ENCODE results near the gene OTOS. TPM values are rescaled to one million over a fixed set of nuclear protein-coding genes. Genes with fewer than 3 reads are reported as not detected.

Gene OTOS
- total RNA-seq, 2 donors from 2014 or later: not detected

DNA sequence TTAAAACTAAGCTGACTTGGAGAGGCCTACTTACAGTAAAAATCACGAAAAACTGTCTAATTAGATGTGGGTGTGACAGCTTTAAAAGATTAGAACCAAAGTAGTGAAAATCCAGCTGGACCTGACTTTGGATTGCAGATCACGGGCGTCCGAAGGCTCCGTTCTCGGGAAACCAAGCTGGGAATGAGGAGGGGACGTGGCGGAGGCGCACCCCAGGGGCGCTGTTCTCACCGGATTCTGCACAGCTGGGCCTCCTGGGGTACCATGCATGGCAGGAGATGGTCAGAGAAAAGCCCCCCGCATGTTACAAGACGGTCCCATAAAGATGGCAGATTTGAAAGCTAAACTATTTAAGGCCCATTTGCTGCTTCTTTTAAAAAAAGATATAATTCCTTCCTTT, 5.0 kb upstream of the OTOS start:
- H3K9me3 Mint-ChIP-seq: peaks cover 0 to 10% of the 10 kb centered on the region in 2 donors
- DNase-seq (ENCODE audit: low spot score in 2 of 2): no peak
- ATAC-seq: no peak
- no peak overlapping the region for H3K27ac Mint-ChIP-seq
- H3K36me3 Mint-ChIP-seq: no peaks in the 10 kb centered on the region

DNA sequence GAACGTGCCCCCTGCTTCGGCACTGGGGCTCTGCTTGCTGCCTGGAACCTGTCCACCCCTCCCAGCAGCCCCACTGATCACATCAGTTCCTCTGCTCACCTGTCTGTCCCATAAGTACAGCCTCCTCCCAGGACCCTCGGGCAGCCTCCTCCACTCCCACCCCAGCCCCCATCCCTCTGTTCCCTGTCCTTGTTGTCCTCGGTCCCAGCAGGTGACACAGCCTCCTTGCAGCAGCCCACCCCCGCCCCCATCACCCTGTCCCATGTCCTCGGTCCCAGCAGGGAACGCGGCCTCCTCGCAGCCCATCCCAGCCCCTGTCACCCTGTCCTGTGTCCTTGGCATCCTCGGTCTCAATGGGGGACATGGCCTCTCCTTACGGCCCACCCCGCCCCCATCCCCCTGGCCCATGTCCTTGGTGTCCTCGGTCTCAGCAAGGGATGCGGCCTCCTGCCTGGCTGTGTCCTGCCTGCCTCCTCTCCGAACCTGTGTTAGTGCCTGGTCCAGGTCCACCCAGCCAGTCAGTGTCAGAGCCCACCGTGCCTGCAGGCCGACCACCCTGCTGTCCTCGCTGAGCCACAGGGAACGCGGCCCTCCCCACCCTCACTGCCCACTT, 4.3 kb upstream of the OTOS start:
- ATAC-seq (no peak), DNase-seq (ENCODE audit: low spot score in 2 of 2) (no peak)
- H3K9me3 Mint-ChIP-seq: peaks cover 0 to 10% of the 10 kb centered on the region in 2 donors
- H3K36me3 Mint-ChIP-seq: no peaks in the 10 kb centered on the region
- no peak overlapping the region for H3K27ac Mint-ChIP-seq

DNA sequence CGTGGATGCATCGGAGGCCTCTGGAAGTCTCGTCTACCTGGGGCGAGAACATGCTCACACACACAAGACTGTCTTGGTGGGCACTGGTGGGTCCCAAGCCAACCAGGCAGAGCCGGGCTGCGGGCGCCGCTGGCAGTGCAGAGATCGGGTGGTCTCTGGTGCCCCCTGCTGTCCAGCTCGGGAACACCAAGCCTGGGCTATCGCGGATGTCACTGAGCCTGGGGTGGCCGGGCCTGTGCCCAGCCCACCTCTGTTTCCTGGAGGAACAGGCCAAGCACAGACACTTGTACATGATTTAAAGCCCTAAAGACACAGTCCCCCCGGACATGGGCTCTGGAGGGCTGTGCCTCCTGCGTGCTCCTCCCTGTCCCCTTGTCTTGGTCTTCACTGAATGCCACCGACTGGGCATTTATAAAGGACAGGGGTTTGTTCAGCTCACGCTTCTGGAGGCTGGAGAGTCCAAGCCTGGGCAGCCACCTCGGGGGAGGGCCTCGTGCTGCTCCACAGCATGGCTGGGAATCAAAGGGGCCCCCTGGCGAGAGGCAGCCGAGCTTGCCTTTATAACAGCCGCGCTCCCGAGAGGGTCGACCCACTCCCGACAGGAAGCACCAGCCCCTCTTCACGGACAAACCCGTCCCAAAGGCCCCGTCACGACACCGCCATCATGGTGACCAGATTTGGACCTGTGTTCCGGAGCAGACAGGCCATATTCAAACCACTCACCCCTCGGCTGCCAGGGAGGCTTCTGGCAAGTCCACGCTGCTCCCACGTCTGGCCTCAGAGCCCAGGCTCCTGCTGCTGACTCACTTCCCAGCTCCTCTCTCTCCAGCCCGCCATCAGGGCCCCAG, 3.6 kb upstream of the OTOS start:
- H3K27ac Mint-ChIP-seq: no peak overlapping the region
- peaks cover 0 to 10% of the 10 kb centered on the region in 2 donors for H3K9me3 Mint-ChIP-seq
- DNase-seq (ENCODE audit: low spot score in 2 of 2): peak; percentile 74 to 88
- peak; percentile 88 to 91 for ATAC-seq
- no peaks in the 10 kb centered on the region for H3K36me3 Mint-ChIP-seq

DNA sequence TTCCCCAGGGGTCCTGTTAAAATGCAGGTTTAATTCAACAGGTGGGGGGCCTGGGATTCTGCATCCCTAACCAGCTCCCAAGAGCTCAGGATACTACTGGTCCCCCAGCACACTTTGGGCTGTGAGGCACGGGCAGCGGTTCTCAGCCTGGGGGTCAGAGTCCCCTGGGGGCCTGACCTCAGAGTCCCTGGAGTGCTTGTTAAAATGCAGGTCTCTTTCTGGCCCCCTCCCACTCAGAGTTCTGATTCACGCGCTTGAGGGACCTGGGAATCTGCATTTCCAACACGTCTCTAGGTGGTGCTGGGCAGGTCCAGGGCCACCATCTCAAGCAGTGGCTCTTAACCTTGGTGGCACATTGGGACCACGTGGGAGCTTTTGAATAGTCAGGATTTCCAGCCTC, 2.8 kb upstream of the OTOS start:
- Mint-ChIP-seq H3K9me3 (peaks cover 0 to 10% of the 10 kb centered on the region in 2 donors), H3K36me3 (no peaks in the 10 kb centered on the region), H3K27ac (no peak overlapping the region)
- no peak for DNase-seq (ENCODE audit: low spot score in 2 of 2)
- peak in 1 of 2 donors; percentile 9 for ATAC-seq

DNA sequence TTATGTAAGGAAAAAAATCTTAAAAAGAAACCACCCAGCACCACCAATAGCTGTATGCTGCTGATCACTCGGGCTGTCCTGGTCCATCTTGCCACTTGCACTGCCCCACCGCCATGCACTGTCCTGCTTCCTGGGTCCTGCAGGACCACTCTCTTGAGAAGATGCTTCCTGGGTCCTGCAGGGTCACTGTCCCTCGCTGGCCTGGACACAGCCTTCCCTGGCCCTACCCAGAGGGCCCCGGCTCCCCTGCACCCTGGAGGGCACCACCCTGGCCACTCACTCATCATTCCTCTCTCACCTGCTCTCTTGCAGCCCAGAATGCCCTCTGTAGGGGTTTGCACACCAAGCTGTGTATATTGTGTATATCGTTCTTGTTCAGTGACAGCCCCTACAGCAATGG, 2.4 kb upstream of the OTOS start:
- Mint-ChIP-seq H3K9me3 (peaks cover 0 to 10% of the 10 kb centered on the region in 2 donors), H3K27ac (no peak overlapping the region), H3K36me3 (no peaks in the 10 kb centered on the region)
- ATAC-seq (no peak), DNase-seq (ENCODE audit: low spot score in 2 of 2) (no peak)

DNA sequence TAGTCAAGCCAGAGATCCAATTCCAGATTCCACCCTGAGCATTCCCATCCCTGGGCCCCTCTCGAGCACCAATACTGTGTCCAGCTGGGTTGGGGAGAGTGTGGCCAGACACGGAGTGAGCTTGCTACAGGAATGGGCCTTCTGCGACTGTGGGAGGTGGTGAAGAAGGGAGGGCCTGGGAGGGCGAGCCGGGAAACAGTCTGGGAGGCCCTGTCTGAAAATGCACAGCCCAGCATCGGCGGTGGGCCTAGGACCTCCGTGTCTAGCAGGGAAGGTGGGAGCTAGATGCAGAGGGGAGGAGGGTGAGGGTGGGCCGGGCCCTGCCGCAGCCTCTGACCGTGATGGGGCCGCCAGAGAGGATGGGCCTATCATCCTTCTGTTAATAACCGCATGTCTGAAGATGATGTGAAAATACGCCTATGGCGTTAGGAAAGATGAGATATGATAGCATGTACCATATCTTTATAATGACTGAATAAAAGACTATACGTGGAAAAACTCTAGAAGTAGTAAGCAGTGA, 1.9 kb upstream of the OTOS start:
- no peak overlapping the region for H3K27ac Mint-ChIP-seq
- H3K9me3 Mint-ChIP-seq: peaks cover 0 to 6% of the 10 kb centered on the region in 2 donors
- H3K36me3 Mint-ChIP-seq: no peaks in the 10 kb centered on the region
- ATAC-seq (no peak), DNase-seq (ENCODE audit: low spot score in 2 of 2) (no peak)

DNA sequence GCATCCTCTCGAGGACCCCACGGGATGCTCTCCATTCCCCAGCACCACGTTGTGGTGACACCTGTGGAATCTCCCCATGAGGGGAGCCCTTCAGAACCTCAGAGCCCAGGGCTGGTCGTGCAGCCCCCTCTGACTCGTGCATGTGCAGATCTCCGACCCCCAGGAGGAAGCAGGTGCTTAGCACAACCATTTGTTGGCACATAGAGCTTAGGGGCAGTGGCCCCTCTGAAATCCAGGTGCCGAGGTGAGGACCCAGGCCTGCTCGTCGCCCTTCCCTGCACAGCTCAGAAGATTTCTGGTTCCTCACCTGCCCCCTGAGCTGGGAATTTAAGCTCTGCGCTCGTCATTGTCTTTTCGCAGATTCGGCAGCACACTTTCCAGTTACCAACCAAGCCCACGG, 1.3 kb upstream of the OTOS start:
- no peaks in the 10 kb centered on the region for H3K36me3 Mint-ChIP-seq
- H3K27ac Mint-ChIP-seq: no peak overlapping the region

DNA sequence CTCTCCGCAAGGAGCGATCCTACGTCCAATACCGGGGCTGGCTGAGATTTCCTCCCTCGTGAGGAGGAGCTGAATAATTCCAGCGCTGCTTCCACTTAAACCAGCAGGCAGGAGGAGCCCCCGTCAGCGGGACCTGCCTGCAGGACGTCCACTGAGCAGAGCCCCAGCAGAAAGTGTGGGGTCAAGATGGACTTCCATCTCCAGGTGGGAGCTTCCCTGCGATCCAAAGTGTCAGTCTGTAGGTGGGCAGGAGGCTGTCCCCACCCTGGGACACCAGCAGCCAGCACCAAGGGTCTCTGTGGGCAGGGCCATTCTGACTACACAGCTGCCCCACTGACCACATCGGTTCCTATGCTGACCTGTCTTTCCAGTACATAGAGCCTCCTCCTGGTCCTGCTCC, 462 bp upstream of the OTOS start:
- Mint-ChIP-seq H3K27ac (no peak overlapping the region), H3K36me3 (peaks cover 0 to 4% of the 10 kb centered on the region in 2 donors), H3K9me3 (no peaks in the 10 kb centered on the region)
- ATAC-seq (no peak), DNase-seq (ENCODE audit: low spot score in 2 of 2) (peak in 1 of 2 donors; percentile 44)

More for the DNA sequence above, 1.3 kb upstream of the OTOS start:
- no peak for ATAC-seq
- DNase-seq (ENCODE audit: low spot score in 2 of 2): no peak
- H3K9me3 Mint-ChIP-seq: no peaks in the 10 kb centered on the region

DNA sequence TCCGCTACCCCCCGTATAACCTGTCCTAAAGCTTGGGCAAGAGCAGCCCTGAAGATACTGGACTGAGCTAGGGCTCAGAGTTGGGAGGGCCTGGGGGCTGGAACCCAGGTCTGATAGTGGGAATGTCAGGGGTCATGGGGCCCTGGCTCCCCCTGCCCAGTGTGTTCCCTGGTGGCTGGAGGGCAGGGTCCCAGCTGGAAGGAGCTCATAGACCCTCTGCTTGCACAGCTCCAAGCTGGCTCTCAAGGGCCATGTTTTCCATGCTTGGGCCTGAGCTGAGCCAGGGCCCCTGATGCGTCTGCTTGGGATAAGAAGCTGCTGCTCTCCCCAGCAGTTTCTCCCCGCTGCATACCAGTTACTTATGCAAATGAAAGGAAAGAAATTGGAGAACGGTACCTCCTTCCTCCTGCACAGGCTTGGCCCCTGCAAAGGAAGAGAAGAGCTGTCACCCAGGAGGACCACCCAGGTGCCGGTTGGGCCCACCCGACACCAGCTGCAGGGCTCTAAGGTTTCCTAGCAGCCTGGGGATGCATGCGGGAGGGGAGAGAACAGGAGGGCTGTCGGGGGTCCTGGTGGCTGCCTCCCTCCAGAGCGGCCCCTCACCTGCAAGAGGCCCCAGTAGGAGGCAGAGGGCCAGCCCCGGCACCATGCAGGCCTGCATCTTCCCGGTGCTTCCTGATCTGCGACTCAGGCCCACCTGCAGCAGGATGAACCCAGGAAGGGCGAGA, 628 bp downstream of the OTOS start:
- ATAC-seq: no peak
- peaks cover 7 to 14% of the 10 kb centered on the region in 2 donors for H3K36me3 Mint-ChIP-seq
- DNase-seq (ENCODE audit: low spot score in 2 of 2): peak in 1 of 2 donors; percentile 39
- no peak overlapping the region for H3K27ac Mint-ChIP-seq
- H3K9me3 Mint-ChIP-seq: no peaks in the 10 kb centered on the region

DNA sequence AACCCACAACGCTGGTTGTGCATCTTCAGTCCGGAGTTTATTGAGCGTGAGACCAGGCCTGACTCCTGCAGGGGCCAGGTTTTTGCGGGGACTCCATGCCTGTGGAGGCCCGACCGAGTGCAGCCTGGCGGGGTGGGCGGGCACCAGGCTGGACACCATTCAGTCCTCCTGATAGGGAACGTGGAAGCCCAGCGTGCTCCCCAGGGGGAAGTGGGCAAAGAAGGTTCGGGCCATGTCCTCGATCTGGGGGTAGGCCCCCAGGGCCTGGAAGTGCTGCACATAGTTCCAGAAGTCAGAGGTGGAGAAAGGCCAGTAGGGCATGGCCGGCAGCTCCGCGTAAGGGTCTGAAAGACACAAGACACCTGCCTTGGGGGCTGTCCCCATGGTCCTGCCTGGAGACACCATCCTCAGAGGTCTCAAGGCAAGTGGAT, 1.4 kb downstream of the OTOS start:
- peak in 1 of 2 donors; percentile 34 for DNase-seq (ENCODE audit: low spot score in 2 of 2)
- no peak for ATAC-seq

DNA sequence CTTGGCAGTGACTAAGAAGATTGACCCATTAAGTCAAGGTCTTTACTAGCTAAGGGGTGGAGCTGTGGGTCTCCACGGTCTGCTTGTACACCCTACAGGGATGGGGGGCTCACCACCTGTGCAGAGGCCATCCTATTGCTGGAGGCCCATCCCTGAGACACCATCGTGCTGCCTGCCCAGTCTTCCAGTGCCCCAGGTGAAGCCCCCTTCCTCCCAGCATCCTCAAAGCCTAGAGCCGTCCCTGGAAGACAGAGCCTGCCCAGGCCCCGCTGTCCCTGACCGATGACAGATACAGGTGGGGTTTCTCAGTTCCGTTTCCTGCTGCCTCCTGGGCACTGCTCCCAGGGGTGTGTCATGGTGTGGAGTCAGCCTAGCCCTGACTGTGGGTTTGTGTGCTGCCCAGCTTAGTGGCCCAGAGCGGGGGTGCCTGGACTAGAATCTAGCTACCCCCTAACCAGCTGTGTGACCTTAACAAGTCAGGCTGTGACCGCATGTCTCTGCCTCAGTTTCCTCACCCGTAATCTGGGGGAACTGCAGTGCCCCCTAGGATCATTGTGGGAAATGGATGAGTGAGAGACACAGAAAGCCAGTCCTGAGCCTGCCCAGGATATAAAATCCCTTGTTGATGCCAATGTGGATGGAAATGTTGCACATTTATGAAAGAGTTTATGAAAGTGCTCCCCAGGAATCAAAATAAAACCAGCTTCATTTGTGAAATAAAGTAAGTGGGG, 2.0 kb downstream of the OTOS start:
- Mint-ChIP-seq H3K9me3 (no peaks in the 10 kb centered on the region), H3K27ac (no peak overlapping the region), H3K36me3 (peaks cover 7 to 14% of the 10 kb centered on the region in 2 donors)
- DNase-seq (ENCODE audit: low spot score in 2 of 2) (peak in 1 of 2 donors; percentile 54), ATAC-seq (no peak)

More for the DNA sequence above, 1.4 kb downstream of the OTOS start:
- peaks cover 7 to 14% of the 10 kb centered on the region in 2 donors for H3K36me3 Mint-ChIP-seq
- H3K9me3 Mint-ChIP-seq: no peaks in the 10 kb centered on the region
- peak overlapping the region in 1 of 2 donors; percentile 67 for H3K27ac Mint-ChIP-seq

DNA sequence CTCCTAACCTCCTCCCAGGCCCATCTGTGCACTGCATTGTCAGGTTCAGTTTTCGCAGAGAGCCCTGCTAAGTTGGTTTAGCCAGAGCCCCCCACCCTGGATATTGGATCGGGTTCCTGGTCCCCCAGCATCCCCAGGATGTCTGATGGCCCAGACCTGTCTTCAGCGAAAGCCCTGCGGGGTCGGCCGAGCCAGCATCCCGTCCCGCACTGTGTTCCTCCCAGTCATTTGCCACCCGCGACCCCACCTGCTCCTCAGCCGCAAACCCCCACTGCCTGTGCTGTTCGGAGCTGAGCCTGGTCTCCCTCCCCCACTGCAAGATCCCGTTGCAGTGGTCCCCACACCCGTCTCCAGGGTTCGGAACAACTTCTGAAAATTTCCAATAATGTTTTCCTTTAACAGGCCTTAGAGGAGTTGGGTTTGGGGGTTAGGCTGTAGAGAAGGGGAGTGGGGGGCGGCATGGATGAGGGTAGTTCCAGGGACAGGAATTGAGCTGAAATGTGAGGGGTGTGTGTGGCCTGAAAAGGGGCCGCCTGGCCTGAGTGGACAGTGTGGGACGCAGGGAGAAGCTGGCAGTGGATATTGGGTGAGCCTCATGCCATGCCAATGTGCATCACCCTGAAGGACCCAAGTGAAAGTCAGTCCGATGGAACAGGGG, 2.7 kb downstream of the OTOS start:
- H3K27ac Mint-ChIP-seq: no peak overlapping the region
- peaks cover 7 to 21% of the 10 kb centered on the region in 2 donors for H3K36me3 Mint-ChIP-seq
- DNase-seq (ENCODE audit: low spot score in 2 of 2): peak in 1 of 2 donors; percentile 40

DNA sequence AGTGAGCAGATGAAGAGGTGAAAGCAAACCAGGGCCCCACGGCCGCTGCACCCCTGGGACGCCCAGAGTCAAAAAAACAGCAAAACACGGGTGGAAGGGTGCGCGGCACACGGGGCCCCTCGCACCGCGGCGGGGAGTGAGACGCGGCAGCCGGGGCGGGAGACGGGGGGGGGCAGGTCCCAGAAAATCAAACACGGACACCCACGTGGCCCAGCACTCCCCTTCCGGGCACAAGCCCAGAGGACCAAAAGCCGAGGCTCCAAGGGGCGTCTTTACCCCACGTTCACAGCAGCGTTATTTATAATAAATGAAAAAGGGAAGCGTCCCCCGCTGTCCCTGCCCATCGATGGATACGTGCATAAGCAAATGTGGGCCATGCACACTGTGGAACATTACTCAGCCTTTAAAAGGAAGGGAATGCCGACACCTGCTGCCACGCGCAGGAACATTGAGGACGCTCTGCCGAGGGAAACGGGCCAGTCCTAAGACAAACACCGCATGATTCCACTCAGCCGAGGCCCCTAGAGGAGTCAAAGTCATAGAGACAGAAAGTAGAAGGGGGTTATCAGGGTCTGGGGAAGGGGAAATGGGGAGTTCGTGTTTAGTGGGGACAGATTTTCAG, 3.7 kb downstream of the OTOS start:
- Mint-ChIP-seq H3K27ac (peak overlapping the region; percentile 11 to 88), H3K9me3 (no peaks in the 10 kb centered on the region), H3K36me3 (peaks cover 7 to 25% of the 10 kb centered on the region in 2 donors)
- DNase-seq (ENCODE audit: low spot score in 2 of 2): no peak
- peak; percentile 18 to 50 for ATAC-seq

More for the DNA sequence above, 2.7 kb downstream of the OTOS start:
- ATAC-seq: no peak
- H3K9me3 Mint-ChIP-seq: no peaks in the 10 kb centered on the region

DNA sequence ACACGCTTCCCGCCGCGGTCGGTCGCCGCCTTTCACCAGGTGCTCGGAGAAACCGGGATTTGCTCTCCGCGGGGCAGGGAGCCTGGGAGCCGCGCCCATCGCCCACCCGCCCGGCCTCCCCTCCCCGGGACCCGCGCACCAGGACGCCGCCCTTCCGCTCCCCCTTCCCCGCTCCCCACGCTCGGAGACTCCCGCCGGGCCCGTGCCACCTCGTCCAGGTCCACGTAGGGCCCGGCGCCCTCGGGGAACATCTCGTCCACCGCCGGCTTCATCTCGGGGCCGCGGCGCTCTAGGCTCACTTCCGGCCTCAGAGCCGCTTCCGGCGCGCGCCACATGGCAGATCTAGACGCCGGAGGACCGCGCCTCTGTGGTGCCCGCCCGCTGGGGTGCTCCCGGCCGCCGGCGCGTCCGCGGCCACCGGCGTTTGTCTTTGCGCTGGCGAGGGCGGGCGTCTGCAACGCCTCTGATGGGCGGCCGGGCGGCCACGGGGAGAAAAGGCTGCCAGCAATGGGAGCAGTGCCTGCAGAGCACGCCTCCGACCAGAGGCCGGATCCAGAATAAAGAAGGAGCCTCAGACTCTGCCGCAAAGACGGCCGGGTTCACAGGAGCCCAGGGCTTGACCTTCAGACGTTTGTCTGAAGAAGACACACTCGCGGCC, 4.3 kb downstream of the OTOS start, which contains the start of gene COPS9:
COPS9 (minus strand) TSS at position 293 of the 658 bp plus-strand sequence; CDS start at position 272, 21 bp downstream.
- peaks cover 7 to 25% of the 10 kb centered on the region in 2 donors for H3K36me3 Mint-ChIP-seq
- peak within 1 kb of the TSS; percentile 88 to 98 for H3K27ac Mint-ChIP-seq
- peak; percentile 83 to 90 for DNase-seq (ENCODE audit: low spot score in 2 of 2)
- ATAC-seq: peak; percentile 98 to 99
- no peaks in the 10 kb centered on the region for H3K9me3 Mint-ChIP-seq

DNA sequence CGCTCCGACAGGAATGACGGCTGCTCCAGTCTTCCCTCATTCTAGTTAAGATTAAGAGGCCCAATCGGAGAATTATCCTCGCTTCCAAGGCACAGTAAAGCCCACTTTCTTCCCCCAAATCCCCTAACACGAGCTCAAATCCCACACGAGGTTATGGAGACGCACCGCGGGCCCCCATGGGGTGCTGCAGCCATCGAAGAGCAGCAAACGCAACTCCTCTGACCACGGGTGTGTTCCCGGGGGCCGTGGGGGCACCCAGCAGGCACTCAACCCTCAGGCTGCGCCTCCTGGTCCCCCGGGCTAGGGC, 4.8 kb downstream of the OTOS start:
- no peaks in the 10 kb centered on the region for H3K9me3 Mint-ChIP-seq
- H3K36me3 Mint-ChIP-seq: peaks cover 7 to 26% of the 10 kb centered on the region in 2 donors
- ATAC-seq: peak in 1 of 2 donors; percentile 34
- no peak for DNase-seq (ENCODE audit: low spot score in 2 of 2)
- H3K27ac Mint-ChIP-seq: peak overlapping the region; percentile 88 to 98

Measured in activated naive CD4-positive, alpha-beta T cell treated with anti-CD3 and anti-CD28 coated beads, Interleukin-2, amount 50 U/mL, for 72 hours (primary cell).